Smooth muscle cell of the brain vasculature (primary cell): ENCODE data around the gene RPS21.

Source experiments
- DNase-seq: peaks from one replicate; pipeline ENCODE4 v3.0.0-alpha.2; 2012; ENCODE audit warnings: low read depth, low spot score

Gene RPS21

GRCh38 chr20:62410746-62411478 lies 24.0 kb downstream of the RPS21 start:
- no peak for DNase-seq

DNA sequence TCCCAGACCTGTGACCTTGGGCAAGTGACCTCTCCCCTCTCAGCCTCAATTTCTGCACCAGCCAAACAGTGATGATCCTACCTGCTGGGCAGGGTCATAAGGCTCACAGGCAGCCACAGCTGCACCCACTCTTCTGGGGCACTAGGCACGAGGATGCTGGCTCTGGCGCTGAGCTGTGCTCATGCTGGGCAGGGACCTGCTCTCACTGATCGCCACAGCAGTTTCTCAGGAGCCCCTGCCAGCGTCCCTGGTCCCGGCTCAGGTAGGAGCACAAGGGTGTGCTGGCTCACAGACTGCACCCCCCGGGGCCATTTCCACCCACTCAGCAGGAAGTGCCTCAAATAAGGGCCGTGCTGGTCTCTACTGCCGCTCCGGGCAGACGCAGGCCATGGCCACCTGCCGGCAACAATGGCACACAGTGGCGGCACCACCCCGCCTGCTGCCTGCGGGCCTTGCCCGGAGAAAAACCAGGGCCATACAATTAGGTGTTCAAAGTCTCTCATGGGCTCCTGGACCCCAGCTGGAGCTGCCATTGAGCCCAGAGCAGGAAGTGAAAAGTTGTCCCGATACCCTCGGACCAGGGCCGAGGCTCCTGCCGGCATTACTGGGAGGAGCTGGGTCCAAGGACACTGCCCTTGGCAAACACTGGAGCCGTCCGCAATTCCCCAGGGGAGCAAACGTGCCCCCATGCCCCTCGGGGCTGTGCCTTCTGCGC lies 24.7 kb downstream of the RPS21 start:
- DNase-seq = no peak

- DNase-seq = no peak
Observed at GRCh38 chr20:62412194-62413024, 25.5 kb downstream of the RPS21 start.

- DNase-seq = no peak
Observed at GRCh38 chr20:62413025-62413570, 26.2 kb downstream of the RPS21 start.

DNA sequence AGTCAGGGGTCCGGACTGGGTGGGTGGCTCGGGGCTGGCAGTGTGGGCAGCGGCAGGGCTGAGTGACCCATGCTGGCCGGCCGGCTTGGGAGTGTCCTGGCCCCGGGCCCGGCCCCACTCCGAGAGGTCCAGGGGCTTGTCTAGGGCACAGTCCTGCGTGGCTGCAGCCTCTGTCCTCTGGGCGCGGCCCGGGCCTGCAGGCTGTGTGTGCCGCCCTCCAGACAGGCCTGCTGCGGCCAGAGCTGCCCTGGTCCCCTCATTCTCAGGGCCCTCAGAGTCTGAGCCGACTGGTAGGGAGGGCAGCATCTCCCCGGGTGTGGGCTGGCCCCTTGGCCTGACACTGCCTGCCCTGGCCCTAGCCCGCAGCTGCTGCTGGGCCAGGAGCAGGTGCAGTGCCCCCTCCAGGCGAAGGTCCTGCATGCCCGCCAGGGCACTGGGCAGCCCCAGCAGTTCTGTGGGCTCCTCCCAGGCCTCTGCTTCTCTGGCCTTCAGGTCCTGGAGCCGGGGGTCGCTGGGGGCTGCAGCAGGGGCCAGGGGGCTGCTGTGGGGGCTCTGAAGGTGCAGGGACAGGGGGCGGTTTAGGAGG lies 27.1 kb downstream of the RPS21 start:
- DNase-seq = no peak

- no peak for DNase-seq
Observed at GRCh38 chr20:62415354-62416111, 28.6 kb downstream of the RPS21 start.

GRCh38 chr20:62416651-62417637 lies 30.0 kb downstream of the RPS21 start:
- DNase-seq = no peak

GRCh38 chr20:62417981-62418708 lies 31.2 kb downstream of the RPS21 start:
- no peak for DNase-seq

- DNase-seq = no peak
Observed at GRCh38 chr20:62418709-62419487, 32.0 kb downstream of the RPS21 start.

DNA sequence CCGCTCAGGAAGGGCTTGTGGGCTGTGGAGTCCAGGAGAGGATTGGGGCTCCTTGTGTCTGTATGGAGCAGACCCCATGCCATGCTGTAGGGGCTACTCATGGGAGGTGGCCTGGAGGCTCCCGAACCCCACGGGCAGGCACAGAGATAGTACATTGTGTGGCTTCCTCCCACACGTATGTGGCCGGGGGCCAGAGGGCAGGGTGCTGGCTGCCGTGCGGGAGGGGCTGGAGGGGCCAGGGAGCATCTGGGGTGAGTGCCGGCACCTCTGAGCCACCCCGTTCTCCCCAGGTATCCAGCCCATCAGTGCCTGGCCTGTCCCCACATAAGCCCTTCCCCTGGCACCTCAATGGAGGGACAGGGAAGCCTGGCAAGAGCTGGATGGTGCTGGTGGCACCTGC lies 32.9 kb downstream of the RPS21 start:
- DNase-seq = no peak

- no peak for DNase-seq
Observed at GRCh38 chr20:62420846-62421715, 34.2 kb downstream of the RPS21 start.

GRCh38 chr20:62421716-62421990 lies 34.8 kb downstream of the RPS21 start:
- no peak for DNase-seq

DNA sequence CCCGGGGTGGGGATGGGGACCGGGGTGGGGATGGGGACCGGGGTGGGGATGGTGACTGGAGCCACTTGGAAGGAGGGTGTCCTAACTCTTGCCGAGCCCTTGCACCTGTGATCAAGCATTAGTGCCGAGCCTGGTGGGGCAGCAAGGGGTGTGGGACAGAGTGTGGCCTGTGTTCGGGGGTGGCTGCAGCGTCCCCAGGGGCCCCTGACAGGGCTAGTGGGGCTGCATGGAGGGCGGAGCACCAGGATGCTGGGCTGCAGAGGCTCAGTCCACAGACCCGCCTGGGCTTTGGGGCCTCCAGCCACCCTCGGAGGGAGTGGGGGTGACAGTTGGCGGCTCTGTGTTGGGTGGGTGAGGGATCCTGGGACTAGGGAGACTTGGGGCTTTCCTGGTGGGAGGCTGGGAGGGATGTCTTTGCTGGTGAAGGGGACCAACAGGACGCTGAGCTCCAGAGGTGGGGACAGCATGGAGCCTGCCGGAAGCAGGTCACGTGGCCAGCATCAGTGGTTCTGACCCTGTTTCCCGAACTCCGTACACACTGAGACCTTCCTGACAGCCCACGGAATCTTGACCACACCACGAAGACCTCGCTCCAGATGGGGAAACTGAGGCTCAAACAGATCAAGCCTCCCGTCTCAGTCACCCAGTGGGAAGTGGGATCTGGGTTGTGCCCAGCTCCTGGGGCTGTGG lies 35.9 kb downstream of the RPS21 start:
- no peak for DNase-seq

DNA sequence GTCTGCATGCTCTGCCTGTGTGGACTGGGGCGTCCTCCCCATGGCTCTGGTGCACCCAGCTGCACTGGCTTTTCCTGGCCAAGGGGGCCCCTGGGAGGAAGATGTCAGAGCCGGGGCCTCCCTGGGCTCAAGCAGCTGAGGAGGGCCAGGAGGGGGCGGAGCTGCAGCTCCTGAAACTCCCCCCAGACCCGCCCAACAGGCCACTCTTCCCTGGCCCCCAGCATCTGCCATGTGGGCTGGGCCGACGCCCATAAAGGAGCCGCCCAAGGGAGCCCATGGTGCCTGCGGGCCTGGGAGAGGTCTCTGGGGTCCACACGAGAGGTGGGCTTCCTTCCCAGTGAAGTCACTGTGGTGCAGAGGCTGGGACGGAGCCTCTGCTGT lies 36.4 kb downstream of the RPS21 start:
- DNase-seq = no peak

- DNase-seq = no peak
Observed at GRCh38 chr20:62424249-62425107, 37.6 kb downstream of the RPS21 start.
